Measurements from ENCODE around the gene ZNF670. TPM values are rescaled to one million over a fixed set of nuclear protein-coding genes. Genes with fewer than 3 reads are reported as not detected.

ZNF670 gene
- total RNA-seq, 6 donors from 2014 or later: 0.67 to 4.7 (median 2.3) TPM

DNA sequence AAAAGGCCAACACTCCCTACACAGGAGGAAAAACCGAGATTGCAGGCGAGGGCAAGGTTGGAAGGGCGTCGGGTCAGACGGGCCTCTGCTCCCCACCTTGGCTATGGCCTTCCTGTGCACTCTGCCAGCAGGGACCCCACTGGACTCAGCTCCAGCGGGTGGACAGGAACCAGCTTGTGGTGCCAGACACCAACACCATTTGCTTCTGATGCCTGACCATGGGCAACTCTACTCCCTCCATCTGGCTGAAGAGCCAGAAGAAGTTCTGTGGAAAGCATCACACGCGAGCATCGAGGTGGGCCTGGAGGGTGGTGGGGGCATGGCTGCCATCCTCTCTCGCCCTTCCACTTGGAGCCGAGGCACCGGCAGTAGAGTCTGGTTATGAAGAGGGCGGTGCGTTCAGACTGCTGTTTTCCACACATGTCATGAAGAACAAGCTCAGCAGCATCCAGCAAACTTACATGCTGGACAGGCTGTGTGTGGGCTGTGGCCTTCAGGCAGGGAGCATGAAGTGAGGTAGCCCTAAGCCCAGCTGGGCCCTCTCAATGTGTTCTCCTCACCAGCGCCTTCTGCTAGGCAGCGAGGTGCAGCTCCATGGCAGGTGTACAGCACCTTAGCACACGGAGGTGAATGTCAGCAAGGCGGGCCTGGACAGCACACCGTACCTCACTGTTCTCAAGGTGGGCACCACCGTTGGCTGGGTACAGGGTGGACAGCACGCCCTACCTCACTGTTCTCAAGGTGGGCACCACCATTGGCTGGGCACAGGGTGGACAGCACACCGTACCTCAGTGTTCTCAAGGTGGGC, 41.2 kb upstream of the ZNF670 start:
- peak in 1 of 2 donors; percentile 37 for ATAC-seq (ENCODE audit: low FRiP score in 2 of 2)
- Histone ChIP-seq H3K9me3 (no peaks in the 10 kb centered on the region), H3K36me3 (no peaks in the 10 kb centered on the region), H3K27me3 (no peaks in the 10 kb centered on the region), H3K4me3 (no peak overlapping the region), H3K4me1 (no peaks in the 10 kb centered on the region), H3K27ac (no peak overlapping the region)
- WGBS, 2 donors: 95% methylated on average over 12 to 22 of the region's 22 CpGs
- DNase-seq: no peak
- TF ChIP-seq POLR2A (IDR thresholded peaks at IDR 0.05) (no peak), POLR2AphosphoS5 (IDR thresholded peaks at IDR 0.05) (no peak), EP300 (IDR thresholded peaks at IDR 0.05) (no peak)
- TF ChIP-seq, protein P1, sequence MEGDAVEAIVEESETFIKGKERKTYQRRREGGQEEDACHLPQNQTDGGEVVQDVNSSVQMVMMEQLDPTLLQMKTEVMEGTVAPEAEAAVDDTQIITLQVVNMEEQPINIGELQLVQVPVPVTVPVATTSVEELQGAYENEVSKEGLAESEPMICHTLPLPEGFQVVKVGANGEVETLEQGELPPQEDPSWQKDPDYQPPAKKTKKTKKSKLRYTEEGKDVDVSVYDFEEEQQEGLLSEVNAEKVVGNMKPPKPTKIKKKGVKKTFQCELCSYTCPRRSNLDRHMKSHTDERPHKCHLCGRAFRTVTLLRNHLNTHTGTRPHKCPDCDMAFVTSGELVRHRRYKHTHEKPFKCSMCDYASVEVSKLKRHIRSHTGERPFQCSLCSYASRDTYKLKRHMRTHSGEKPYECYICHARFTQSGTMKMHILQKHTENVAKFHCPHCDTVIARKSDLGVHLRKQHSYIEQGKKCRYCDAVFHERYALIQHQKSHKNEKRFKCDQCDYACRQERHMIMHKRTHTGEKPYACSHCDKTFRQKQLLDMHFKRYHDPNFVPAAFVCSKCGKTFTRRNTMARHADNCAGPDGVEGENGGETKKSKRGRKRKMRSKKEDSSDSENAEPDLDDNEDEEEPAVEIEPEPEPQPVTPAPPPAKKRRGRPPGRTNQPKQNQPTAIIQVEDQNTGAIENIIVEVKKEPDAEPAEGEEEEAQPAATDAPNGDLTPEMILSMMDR (IDR thresholded peaks at IDR 0.05): no peak

DNA sequence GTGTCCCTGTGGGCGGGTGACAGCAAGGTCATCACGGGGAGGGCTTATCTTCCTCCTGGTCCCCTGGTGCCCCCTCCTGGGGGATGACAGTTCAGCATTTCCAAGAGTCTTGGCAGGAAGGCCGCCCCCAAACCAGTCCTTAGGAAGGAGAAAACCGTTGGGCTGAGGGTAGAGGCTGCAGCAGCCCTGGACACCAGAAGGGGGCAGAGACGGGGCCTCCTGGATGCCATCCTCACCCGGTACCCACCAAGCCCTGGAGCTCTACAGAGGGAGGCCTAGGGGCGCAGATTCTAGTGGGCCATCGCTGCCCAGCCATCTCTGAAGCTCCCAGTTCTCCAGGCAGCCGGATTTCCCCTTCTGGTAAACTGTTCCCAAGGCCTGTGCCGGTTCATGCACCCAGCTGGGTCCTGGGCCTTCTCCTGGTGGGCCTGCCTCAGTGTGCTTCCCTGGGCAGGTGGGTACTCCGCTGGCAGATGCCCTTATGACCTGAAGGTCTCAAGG, 40.4 kb upstream of the ZNF670 start:
- TF ChIP-seq POLR2A (IDR thresholded peaks at IDR 0.05) (no peak), EP300 (IDR thresholded peaks at IDR 0.05) (no peak), POLR2AphosphoS5 (IDR thresholded peaks at IDR 0.05) (no peak)
- TF ChIP-seq, protein P1 (IDR thresholded peaks at IDR 0.05): peak in 1 of 6 experiments; percentile 24
- Histone ChIP-seq H3K4me1 (no peaks in the 10 kb centered on the region), H3K27ac (no peak overlapping the region), H3K4me3 (no peak overlapping the region), H3K9me3 (no peaks in the 10 kb centered on the region), H3K27me3 (no peaks in the 10 kb centered on the region), H3K36me3 (no peaks in the 10 kb centered on the region)
- peak; percentile 24 to 28 for ATAC-seq (ENCODE audit: low FRiP score in 2 of 2)
- no peak for DNase-seq
- WGBS, 2 donors: 80% methylated on average over 9 of the region's 11 CpGs; no CpG with 5 or more reads in 1 of the 2 donors

DNA sequence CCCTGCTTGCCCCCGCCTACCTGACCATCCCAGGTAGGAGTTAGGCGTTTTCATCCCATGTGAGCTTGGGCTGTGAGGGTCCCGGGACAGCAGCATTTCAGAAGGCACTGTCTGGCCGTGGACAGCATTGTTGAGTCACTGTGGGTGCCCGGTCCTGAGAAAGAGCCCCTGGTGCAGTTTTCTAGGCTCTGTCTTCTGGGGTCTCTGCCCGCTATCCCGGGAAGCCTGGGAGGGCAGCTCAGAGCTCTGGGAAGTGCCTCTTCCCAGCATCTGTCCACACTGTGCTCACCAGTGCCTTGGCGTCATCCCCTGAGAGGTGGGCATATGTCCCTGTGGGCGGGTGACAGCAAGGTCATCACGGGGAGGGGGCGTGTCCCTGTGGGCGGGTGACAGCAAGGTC, 36.9 kb upstream of the ZNF670 start:
- 85 to 95% methylated on average over 8 to 9 of the region's 12 CpGs for WGBS, 2 donors
- H3K36me3 ChIP-seq: no peaks in the 10 kb centered on the region
- no peaks in the 10 kb centered on the region for H3K9me3 ChIP-seq
- TF ChIP-seq POLR2AphosphoS5 (IDR thresholded peaks at IDR 0.05) (no peak), POLR2A (IDR thresholded peaks at IDR 0.05) (no peak), EP300 (IDR thresholded peaks at IDR 0.05) (no peak)
- TF ChIP-seq, protein P1 (IDR thresholded peaks at IDR 0.05): no peak
- no peak overlapping the region for H3K4me3 ChIP-seq
- H3K27ac ChIP-seq: no peak overlapping the region
- no peaks in the 10 kb centered on the region for H3K27me3 ChIP-seq
- ATAC-seq (ENCODE audit: low FRiP score in 2 of 2) (no peak), DNase-seq (no peak)
- H3K4me1 ChIP-seq: peaks cover 8 to 26% (median 14%) of the 10 kb centered on the region in 4 donors

DNA sequence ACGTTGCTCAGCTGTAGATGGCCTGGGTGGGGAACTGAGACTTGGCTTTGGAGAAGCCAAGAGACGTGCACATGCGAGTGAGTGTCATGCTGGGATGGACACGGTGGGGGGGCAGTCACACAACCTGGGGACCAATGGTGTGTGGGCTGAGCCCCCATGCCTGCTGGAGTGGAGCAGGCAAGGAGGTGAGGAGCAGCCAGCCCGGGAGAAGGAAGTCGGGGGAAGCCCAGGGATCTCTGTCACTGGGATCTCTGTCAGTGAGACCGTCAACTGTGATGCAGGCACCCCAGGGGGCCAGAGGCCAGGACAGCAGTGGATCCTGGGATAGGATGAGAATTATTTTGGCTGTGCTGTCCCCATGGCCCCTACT, 36.5 kb upstream of the ZNF670 start:
- DNase-seq (no peak), ATAC-seq (ENCODE audit: low FRiP score in 2 of 2) (no peak)
- Histone ChIP-seq H3K36me3 (no peaks in the 10 kb centered on the region), H3K4me1 (peaks cover 8 to 27% (median 16%) of the 10 kb centered on the region in 4 donors), H3K27me3 (no peaks in the 10 kb centered on the region), H3K9me3 (no peaks in the 10 kb centered on the region), H3K27ac (no peak overlapping the region), H3K4me3 (no peak overlapping the region)
- TF ChIP-seq POLR2A (IDR thresholded peaks at IDR 0.05): no peak
- TF ChIP-seq, protein P1 (IDR thresholded peaks at IDR 0.05): no peak
- TF ChIP-seq EP300 (IDR thresholded peaks at IDR 0.05): no peak
- TF ChIP-seq POLR2AphosphoS5 (IDR thresholded peaks at IDR 0.05): no peak
- WGBS, 2 donors: 68 to 79% methylated on average over 6 to 7 of the region's 7 CpGs

All from upper lobe of left lung (tissue), 6 donors.